HT1080 (cell line): ENCODE measurements around the gene ARID4B. TPM values are rescaled to one million over a fixed set of nuclear protein-coding genes. Genes with fewer than 3 reads are reported as not detected.
"Not testable (repeated sequence)": the region's sequence is repeated elsewhere in the genome, so short reads cannot be mapped to it uniquely, and the experiment has no call there.

Source experiments
- DNase-seq: peaks from one replicate; pipeline ENCODE4 v3.0.0-alpha.2; 2015; ENCODE audit warnings: low read depth
- total RNA-seq: library from RNA; depleted of rRNA; stranded (reverse); fragments of >200 nt; shearing (Covaris generic); gene quantifications from 2 replicates; pipeline ENCODE4 v1.2.3, GENCODE V29; 2014

Gene ARID4B
- total RNA-seq, 1 experiment from 2014 or later: 11.6 TPM

GRCh38 chr1:235168375-235168774 lies 159.6 kb downstream of the ARID4B start:
- DNase-seq: no peak

- DNase-seq: no peak
These were observed 166.2 kb downstream of the ARID4B start for GRCh38 chr1:235161685-235162327.

- peak; percentile 87 for DNase-seq
These were observed 166.9 kb downstream of the ARID4B start, which contains the start of gene RBM34 for GRCh38 chr1:235160957-235161684. RBM34 (minus strand) TSS chr1:235161250; CDS start chr1:235161226, 24 bp downstream.

DNA sequence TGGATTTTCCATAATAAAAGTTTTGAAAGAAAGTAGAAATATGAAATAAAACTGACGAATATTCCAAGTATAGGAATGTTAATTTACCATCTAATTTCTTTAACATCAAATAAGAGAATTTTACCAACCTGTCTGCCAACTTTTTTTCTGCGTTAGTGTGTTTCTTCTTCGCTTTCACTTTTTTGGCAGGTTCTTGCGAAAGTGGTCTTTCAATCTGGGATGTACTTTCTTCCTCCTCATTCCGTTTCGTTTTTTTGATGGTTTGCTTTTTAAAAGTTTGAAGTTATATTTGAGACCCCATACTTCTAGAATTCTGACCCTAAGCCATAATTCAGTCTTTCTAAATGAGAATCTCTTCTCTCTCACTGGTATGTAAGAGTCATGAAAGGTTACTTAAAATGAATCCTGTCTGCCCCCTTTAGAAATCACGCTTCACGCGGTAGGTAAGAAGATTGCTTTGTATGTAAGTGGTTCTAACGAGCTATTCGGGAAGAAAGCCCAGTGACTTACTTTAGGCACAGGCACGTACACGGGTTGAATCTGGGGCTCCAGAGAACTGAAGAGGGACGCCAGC lies 167.5 kb downstream of the ARID4B start:
- no peak for DNase-seq

DNA sequence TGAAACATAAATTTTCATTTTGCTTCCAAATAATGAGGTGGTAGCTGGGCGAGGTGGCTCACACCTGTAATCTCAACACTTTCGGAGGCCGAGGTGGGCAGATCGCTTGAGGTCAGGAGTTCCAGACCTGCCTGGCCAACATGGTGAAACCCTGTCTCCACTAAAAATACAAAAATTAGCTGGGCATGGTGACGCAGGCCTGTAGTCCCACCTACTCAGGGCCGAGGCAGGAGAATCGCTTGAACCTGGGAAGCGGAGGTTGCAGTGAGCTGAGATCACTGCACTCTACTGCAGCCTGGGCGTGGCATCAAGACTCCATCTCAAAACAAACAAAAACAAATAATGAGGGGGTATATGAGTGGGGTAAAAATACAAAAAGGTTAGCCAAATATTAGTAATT lies 168.0 kb downstream of the ARID4B start:
- DNase-seq: not testable (repeated sequence)

DNA sequence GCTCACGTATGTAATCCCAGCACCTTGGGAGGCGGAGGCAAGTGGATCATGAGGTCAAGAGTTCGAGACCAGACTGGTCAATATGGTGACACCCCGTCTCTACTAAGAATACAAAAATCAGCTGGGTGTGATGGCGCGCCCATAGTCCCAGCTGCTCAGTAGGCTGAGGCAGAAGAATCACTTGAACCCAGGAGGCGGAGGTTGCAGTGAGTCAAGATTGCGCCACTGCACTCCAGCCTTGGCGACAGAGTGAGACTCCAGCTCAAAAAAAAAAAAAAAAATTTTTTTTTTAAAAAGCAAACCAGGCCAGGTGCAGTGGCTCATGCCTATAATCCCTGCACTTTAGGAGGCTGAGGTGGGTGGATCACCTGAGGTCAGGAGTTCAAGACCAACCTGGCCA lies 168.7 kb downstream of the ARID4B start:
- DNase-seq: not testable (repeated sequence)

DNA sequence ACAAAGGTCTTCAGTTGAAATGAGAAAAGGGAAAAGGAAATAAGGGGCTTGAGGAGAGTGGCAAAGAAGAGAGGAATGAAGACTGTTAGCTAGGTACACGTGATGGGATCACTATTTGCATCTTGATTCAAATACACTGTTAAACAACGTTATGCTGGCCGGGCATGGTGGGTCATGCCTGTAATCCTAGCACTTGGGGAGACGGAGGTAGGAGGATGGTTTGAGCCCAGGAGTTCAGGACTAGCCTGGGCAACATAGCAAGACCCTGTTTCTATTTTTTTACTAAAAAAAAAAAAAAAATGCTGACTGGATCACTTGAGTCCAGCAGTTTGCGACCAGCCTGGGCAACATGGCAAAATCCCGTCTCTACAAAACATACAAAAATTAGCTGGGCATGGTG lies 169.3 kb downstream of the ARID4B start:
- DNase-seq: no peak

GRCh38 chr1:235157150-235157549 lies 170.8 kb downstream of the ARID4B start:
- no peak for DNase-seq

DNA sequence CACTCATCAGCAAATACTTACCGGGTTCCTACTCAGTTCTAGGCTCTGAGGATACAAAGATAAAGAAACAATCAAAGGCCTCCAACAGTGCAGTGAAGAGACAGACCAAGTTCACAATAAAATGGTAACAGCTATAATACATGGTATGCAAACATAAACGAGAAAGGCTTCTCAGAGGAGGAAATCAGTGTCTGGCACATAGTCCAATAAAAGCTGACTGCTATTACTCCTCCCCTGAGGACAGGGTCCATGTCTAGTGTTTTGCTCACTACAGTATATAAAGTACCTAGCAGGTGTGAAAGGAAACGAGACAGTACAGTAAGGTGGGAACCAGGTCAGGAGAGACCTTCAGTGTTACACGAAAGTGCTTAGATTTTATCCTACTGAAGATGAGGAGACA lies 171.2 kb downstream of the ARID4B start:
- no peak for DNase-seq

DNA sequence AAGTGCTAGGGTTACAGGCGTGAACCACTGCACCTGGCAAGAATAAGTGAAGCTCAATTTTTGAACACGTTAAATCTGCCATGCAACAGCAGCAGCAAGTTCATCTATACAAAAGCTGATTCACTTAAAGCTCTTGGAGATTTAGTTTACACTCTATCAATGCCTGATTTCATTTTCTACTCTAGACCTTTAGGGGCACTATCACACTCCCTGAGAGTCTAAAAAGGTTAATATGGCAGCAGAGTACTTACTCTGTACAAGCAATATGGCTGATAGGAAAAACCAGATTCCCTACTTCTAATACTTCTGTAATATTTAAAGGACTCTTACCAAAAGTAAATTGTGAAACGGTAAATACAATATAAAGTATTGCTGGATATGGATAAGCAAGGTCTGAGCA lies 171.7 kb downstream of the ARID4B start:
- no peak for DNase-seq

DNA sequence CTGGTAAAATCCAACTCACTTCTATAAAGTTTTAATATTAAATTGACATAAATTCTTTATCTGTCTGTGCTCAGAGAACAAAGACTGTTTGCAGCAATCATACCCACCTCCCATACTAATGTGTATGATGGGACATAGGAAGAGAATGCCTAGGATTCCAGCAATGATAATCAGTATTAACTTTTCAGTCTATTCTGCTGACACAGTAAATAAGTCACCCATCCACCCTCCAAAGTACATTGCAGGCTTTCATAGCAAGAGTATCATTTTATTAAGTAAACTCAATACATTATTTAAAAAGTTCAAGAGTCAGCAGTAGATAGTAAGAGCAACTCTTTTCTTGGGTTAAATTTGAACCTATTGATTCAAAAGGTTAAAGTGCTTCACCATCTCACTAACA lies 175.7 kb downstream of the ARID4B start:
- DNase-seq: no peak

DNA sequence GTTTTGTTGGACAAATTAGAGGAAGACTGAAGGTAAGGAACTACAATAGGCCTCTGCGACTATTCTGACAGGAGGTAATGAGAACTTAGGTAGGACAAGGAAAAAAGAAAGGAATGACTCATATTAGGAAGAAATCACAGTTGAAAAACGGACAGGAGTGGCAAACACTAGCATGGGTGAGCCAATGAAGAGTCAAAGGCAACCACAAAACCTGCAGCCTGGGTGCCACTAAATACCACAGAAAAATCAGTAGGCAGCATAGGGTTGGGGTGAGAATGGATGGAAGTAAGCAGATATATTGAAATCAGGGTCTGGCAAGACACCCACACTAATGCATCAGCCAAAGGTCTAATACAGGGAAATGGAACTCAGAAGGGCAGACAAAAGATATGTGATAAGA lies 176.9 kb downstream of the ARID4B start:
- no peak for DNase-seq

- DNase-seq: no peak
These were observed 178.2 kb downstream of the ARID4B start for GRCh38 chr1:235149824-235150223.

- no peak for DNase-seq
These were observed 180.7 kb downstream of the ARID4B start for GRCh38 chr1:235147269-235147668.

- DNase-seq: no peak
These were observed 182.3 kb downstream of the ARID4B start for GRCh38 chr1:235145639-235146038.

DNA sequence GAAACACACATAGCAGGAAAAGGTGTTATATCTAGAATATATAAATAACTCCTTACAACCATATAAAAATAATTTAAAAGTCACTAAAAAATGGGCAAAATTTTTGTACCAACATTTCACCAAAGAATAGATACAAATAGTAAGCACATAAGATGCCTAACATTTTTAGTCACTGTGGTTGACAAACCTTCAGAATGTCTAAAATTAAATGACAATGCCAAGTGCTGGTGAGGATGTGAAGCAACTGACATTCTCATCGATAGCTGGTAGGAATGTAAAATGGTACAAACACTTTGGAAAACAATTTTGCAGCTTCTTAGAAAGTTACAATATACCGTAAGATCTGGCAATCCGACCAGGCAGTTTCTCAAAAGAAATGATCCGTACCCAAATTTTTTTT lies 185.0 kb downstream of the ARID4B start:
- no peak for DNase-seq

- no peak for DNase-seq
These were observed 188.7 kb downstream of the ARID4B start for GRCh38 chr1:235139315-235139714.

GRCh38 chr1:235138821-235139220 lies 189.2 kb downstream of the ARID4B start:
- DNase-seq: no peak

GRCh38 chr1:235136111-235136510 lies 191.9 kb downstream of the ARID4B start:
- DNase-seq: no peak

DNA sequence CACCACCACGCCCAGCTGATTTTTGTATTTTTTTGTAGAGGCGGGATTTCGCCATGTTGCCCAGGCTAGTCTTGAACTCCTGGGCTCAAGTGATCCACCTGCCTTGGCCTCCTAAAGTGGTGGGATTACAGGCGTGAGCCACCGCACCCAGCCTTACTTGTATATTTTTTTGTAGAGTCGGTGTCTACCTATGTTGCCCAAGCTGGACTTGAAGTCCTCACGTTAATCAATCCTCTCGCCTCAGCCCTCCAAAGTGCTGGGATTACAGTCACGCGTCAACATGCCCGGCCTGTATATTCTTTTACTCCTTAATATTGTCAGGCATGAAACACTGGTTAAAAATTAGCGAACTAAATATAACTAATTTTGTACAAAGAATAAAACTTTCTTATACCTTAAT lies 193.8 kb downstream of the ARID4B start:
- DNase-seq: no peak

DNA sequence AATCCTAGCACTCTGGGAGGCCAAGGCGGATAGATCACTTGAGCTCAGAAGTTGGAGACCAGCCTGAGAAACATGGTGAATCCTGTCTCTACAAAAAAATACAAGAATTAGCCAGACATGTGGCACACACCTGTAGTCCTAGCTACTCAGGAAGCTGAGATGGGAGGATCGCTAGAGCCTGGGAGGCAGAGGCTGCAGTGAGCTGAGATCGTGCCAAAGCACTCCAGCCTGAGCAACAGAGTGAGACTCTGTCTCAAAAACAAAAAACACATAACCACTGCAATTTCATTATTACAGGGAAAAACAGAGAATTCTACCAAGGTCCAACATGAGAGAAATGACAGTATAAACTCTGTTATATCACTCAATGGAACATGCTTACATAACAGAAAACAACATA lies 194.9 kb downstream of the ARID4B start:
- no peak for DNase-seq

DNA sequence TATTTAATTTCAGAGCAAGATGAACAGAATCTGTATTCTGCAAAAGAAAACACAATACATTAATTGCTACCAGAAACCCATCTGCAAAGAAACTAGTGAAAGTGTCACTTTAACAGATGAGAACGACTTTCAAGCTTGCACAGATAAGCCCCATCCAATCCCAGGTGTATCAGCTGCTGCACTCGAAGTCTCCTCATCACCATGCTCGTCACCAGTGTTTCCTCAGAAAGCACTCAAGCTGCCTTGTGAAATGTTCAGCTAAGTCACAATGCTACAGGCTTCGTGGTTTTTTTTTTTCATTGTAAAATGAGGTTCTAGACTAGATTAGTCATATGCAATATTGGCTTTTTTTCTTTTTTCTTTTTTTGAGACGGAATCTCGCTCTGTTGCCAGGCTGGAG lies 196.0 kb downstream of the ARID4B start:
- DNase-seq: no peak

DNA sequence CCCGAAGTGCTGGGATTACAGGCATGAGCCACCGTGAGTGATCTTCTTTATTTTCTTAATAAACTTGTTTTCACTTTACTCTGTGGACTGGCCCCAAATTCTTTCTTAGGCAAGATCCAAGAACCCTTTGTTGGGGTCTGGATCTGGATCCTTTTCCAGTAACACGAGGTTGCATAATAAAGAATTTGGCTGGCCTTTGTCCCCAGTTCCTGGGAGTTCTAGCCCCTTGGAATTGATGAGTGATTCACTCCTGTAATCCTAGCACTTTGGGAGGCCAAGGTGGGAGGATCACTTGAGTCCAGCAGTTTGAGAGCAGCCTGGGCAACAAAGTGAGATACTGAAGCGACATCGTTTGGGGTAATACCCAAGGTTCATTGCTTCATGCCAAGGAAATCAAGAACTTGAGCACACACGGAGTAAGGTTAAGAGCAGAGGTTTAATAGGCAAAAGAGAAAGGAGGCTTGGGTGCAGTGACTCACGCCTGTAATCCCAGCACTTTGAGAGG lies 197.2 kb downstream of the ARID4B start:
- DNase-seq: no peak
